Mucosa of rectum (tissue), 2 donors: Measurements from ENCODE around the gene HYDIN.
"Not testable (repeated sequence)": the region's sequence is repeated elsewhere in the genome, so short reads cannot be mapped to it uniquely, and the experiment has no call there.

Experiments used
- H3K27ac ChIP-seq, 2 donors: one replicate each; pipeline ENCODE4 v1.7.0; 2013; ENCODE audit warnings: inconsistent platforms in 2 of 2, low read depth in 2 of 2, low read length in 2 of 2
- H3K27me3 ChIP-seq, 2 donors: one replicate each; pipeline ENCODE4 v1.7.0; 2013; ENCODE audit warnings: low read length in 2 of 2; ENCODE audit not compliant: control insufficient read depth in 2 of 2, insufficient read depth in 2 of 2
- H3K36me3 ChIP-seq, 2 donors: one replicate each; pipeline ENCODE4 v1.7.0; 2013; ENCODE audit warnings: low read length in 2 of 2; ENCODE audit not compliant: control insufficient read depth in 2 of 2, insufficient read depth in 2 of 2
- H3K4me1 ChIP-seq, 2 donors: one replicate each; pipeline ENCODE4 v1.7.0; 2013; ENCODE audit warnings: low read length in 2 of 2, mild to moderate bottlenecking in 1 of 2; ENCODE audit not compliant: control insufficient read depth in 2 of 2, insufficient read depth in 2 of 2
- H3K4me3 ChIP-seq, 2 donors: one replicate each; pipeline ENCODE4 v1.7.0; 2013; ENCODE audit warnings: low read length in 2 of 2
- H3K9ac ChIP-seq, 2 donors: one replicate each; pipeline ENCODE4 v1.7.0; 2013; ENCODE audit warnings: low read length in 2 of 2, low read depth in 1 of 2, mild to moderate bottlenecking in 1 of 2
- H3K9me3 ChIP-seq, 2 donors: one replicate each; pipeline ENCODE4 v1.7.0; 2013; ENCODE audit warnings: low read length in 2 of 2; ENCODE audit not compliant: control insufficient read depth in 2 of 2
- donor health status: healthy.
- donor health status: Normal muscosa, but diverticular disease.

HYDIN gene

GRCh38 chr16:70884652-70885051 lies 345.9 kb downstream of the HYDIN start:
- H3K4me3 ChIP-seq, H3K9me3 ChIP-seq, H3K27me3 ChIP-seq, H3K4me1 ChIP-seq, H3K9ac ChIP-seq, H3K36me3 ChIP-seq, H3K27ac ChIP-seq: not testable (repeated sequence)

- not testable (repeated sequence) for H3K27ac ChIP-seq, H3K9ac ChIP-seq, H3K36me3 ChIP-seq, H3K4me1 ChIP-seq, H3K4me3 ChIP-seq, H3K9me3 ChIP-seq, H3K27me3 ChIP-seq
Observed at GRCh38 chr16:70882311-70882710, 348.2 kb downstream of the HYDIN start.

GRCh38 chr16:70877895-70878294 lies 352.6 kb downstream of the HYDIN start:
- not testable (repeated sequence) for H3K36me3 ChIP-seq, H3K4me3 ChIP-seq, H3K9ac ChIP-seq, H3K27me3 ChIP-seq, H3K9me3 ChIP-seq, H3K27ac ChIP-seq, H3K4me1 ChIP-seq

- not testable (repeated sequence) for H3K27ac ChIP-seq, H3K4me1 ChIP-seq, H3K9ac ChIP-seq, H3K27me3 ChIP-seq, H3K36me3 ChIP-seq, H3K9me3 ChIP-seq, H3K4me3 ChIP-seq
Observed at GRCh38 chr16:70876442-70876841, 354.1 kb downstream of the HYDIN start.

GRCh38 chr16:70864698-70865097 lies 365.8 kb downstream of the HYDIN start:
- not testable (repeated sequence) for H3K4me3 ChIP-seq, H3K27ac ChIP-seq

GRCh38 chr16:70861996-70862395 lies 368.5 kb downstream of the HYDIN start:
- H3K9ac ChIP-seq, H3K4me1 ChIP-seq, H3K27ac ChIP-seq, H3K4me3 ChIP-seq, H3K9me3 ChIP-seq, H3K27me3 ChIP-seq, H3K36me3 ChIP-seq: not testable (repeated sequence)

More at GRCh38 chr16:70864698-70865097, 365.8 kb downstream of the HYDIN start:
- H3K4me1 ChIP-seq, H3K36me3 ChIP-seq, H3K9me3 ChIP-seq, H3K27me3 ChIP-seq, H3K9ac ChIP-seq: not testable (repeated sequence)

- H3K4me3 ChIP-seq, result not testable (repeated sequence)
Observed at GRCh38 chr16:70851299-70851698, 379.2 kb downstream of the HYDIN start.

GRCh38 chr16:70823498-70824118 lies 406.9 kb downstream of the HYDIN start:
- not testable (repeated sequence) for H3K36me3 ChIP-seq, H3K9ac ChIP-seq, H3K27me3 ChIP-seq, H3K27ac ChIP-seq, H3K4me1 ChIP-seq, H3K4me3 ChIP-seq, H3K9me3 ChIP-seq

More at GRCh38 chr16:70851299-70851698, 379.2 kb downstream of the HYDIN start:
- H3K4me1 ChIP-seq, H3K9ac ChIP-seq, H3K36me3 ChIP-seq, H3K9me3 ChIP-seq, H3K27me3 ChIP-seq, H3K27ac ChIP-seq: not testable (repeated sequence)

- not testable (repeated sequence) for H3K4me3 ChIP-seq, H3K27me3 ChIP-seq, H3K9ac ChIP-seq, H3K9me3 ChIP-seq, H3K4me1 ChIP-seq, H3K27ac ChIP-seq, H3K36me3 ChIP-seq
Observed at GRCh38 chr16:70822734-70823133, 407.8 kb downstream of the HYDIN start.

GRCh38 chr16:70818088-70818487 lies 412.4 kb downstream of the HYDIN start:
- H3K27me3 ChIP-seq, H3K36me3 ChIP-seq, H3K27ac ChIP-seq, H3K9ac ChIP-seq, H3K4me1 ChIP-seq, H3K4me3 ChIP-seq, H3K9me3 ChIP-seq: not testable (repeated sequence)
